Osteocyte (in vitro differentiated cells): Measurements from ENCODE around the gene ACTN1. TPM values are rescaled to one million over a fixed set of nuclear protein-coding genes. Genes with fewer than 3 reads are reported as not detected.

ENCODE experiments used
- DNase-seq: peaks from one replicate; pipeline ENCODE4 v3.0.0; 2021; ENCODE audit warnings: mixed read lengths; ENCODE audit not compliant: unreplicated experiment; ENCODE audit errors: extremely low spot score
- H3K27ac Mint-ChIP-seq: one replicate; pipeline ENCODE4 v1.8.0; 2021; ENCODE audit warnings: mild to moderate bottlenecking, mixed read lengths; ENCODE audit not compliant: unreplicated experiment
- H3K27me3 Mint-ChIP-seq: one replicate; pipeline ENCODE4 v1.8.0; 2021; ENCODE audit warnings: mixed read lengths; ENCODE audit not compliant: unreplicated experiment
- H3K36me3 Mint-ChIP-seq: one replicate; pipeline ENCODE4 v1.8.0; 2021; ENCODE audit warnings: mixed read lengths; ENCODE audit not compliant: unreplicated experiment
- H3K4me1 Mint-ChIP-seq: one replicate; pipeline ENCODE4 v1.8.0; 2021; ENCODE audit warnings: mixed read lengths; ENCODE audit not compliant: unreplicated experiment
- H3K4me3 Mint-ChIP-seq: one replicate; pipeline ENCODE4 v1.8.0; 2021; ENCODE audit warnings: mild to moderate bottlenecking, moderate library complexity, mixed read lengths; ENCODE audit not compliant: unreplicated experiment
- H3K9me3 Mint-ChIP-seq: one replicate; pipeline ENCODE4 v1.8.0; 2021; ENCODE audit warnings: mixed read lengths; ENCODE audit not compliant: unreplicated experiment
- CTCF ChIP-seq: fragments of 200-600 bp; sonication (generic); IDR thresholded peaks from 2 replicates; pipeline ENCODE4 v1.5.0; 2021; ENCODE audit warnings: antibody characterized with exemption, mild to moderate bottlenecking, moderate library complexity
- total RNA-seq: library from RNA; stranded (reverse); gene quantifications from 2 replicates; pipeline ENCODE4 v1.2.1, GENCODE V29; 2021

Gene ACTN1
- total RNA-seq, 1 donor from 2014 or later, result 380 TPM

DNA sequence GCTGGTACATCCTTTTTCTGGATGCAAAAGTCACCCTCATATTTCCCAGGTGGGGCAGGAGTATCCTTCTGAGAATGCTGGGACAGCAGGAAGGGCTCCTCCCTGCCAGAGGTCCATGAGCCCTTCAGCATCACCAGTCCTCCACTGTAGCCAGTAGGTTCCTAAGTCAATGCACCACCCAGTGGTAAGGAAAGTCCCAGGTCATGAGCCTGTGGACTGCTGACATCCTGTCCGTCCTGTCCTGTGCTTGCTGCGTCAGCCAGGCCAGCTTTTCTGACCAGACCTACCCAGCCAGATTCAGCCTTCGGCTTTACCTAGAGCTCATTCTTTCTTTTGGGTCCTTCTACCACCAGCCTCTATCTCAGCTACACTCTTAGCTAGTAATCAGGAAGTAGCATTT, 23.0 kb upstream of the ACTN1 start:
- Mint-ChIP-seq H3K36me3 (no peaks in the 10 kb centered on the region), H3K9me3 (no peaks in the 10 kb centered on the region), H3K4me3 (no peak overlapping the region), H3K27ac (no peak overlapping the region), H3K27me3 (no peaks in the 10 kb centered on the region), H3K4me1 (peaks cover 23% of the 10 kb centered on the region)
- no peak for DNase-seq
- no peak for TF ChIP-seq CTCF

DNA sequence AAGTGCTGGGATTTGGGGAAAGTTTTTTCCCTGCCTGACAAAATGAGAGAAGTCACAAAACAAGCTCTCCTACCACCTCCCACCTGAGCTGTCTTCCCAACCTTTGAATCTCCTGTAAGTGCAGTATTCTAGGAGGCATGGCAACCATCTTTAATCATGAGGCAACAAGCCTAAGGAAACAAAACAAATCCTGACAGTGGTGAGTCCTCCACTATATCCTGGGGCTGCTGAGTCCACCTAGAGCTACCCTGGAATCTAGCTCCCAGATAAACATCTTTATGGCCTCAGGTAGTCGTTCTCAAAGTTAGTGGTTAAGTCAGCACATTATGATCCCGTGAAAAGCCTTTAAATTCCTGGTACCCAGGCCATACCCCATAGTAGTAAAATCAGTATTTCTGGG, 22.3 kb upstream of the ACTN1 start:
- Mint-ChIP-seq H3K4me1 (peaks cover 21% of the 10 kb centered on the region), H3K4me3 (no peak overlapping the region)
- no peak for TF ChIP-seq CTCF

DNA sequence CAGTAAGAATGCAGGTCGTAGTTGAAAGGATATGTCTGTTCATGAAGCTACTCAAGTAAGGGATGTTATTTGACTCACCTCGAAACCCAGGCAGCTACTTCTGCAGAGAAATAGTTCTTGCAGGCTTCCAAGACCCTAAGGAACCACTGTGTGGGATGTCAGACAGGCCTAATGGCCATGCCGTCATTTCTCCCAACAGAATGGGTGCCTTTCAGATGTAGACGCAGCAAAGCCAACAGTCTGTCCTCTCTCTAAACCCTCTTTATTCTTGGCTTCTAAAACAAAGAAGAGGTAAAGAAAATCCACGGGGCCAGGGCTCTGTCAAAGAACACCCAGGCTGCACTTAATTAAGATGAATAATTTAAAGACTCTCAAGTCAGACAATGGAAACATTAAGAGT, 19.0 kb upstream of the ACTN1 start:
- Mint-ChIP-seq H3K9me3 (no peaks in the 10 kb centered on the region), H3K27ac (no peak overlapping the region), H3K4me1 (no peaks in the 10 kb centered on the region), H3K4me3 (no peak overlapping the region), H3K36me3 (no peaks in the 10 kb centered on the region), H3K27me3 (no peaks in the 10 kb centered on the region)
- no peak for DNase-seq
- TF ChIP-seq CTCF, result no peak

More for the DNA sequence above, 22.3 kb upstream of the ACTN1 start:
- Mint-ChIP-seq H3K27ac (no peak overlapping the region), H3K27me3 (no peaks in the 10 kb centered on the region), H3K36me3 (no peaks in the 10 kb centered on the region), H3K9me3 (no peaks in the 10 kb centered on the region)
- no peak for DNase-seq

GRCh38 chr14:68995731-68996130, 16.6 kb upstream of the ACTN1 start:
- H3K4me1 Mint-ChIP-seq, result no peaks in the 10 kb centered on the region
- H3K4me3 Mint-ChIP-seq, result no peak overlapping the region
- TF ChIP-seq CTCF, result no peak
- no peak for DNase-seq
- no peaks in the 10 kb centered on the region for H3K36me3 Mint-ChIP-seq
- H3K27ac Mint-ChIP-seq, result no peak overlapping the region
- no peaks in the 10 kb centered on the region for H3K27me3 Mint-ChIP-seq
- no peaks in the 10 kb centered on the region for H3K9me3 Mint-ChIP-seq

- H3K36me3 Mint-ChIP-seq, result no peaks in the 10 kb centered on the region
- H3K4me1 Mint-ChIP-seq, result no peaks in the 10 kb centered on the region
- H3K9me3 Mint-ChIP-seq, result no peaks in the 10 kb centered on the region
- no peaks in the 10 kb centered on the region for H3K27me3 Mint-ChIP-seq
- H3K27ac Mint-ChIP-seq, result no peak overlapping the region
- TF ChIP-seq CTCF, result no peak
- DNase-seq, result no peak
- no peak overlapping the region for H3K4me3 Mint-ChIP-seq
These were observed 15.0 kb upstream of the ACTN1 start for GRCh38 chr14:68994056-68994455.
